K562 (cell line): ENCODE results near the gene DAPK1.

Experiments used
- CHD2 ChIP-seq: IDR thresholded peaks from 2 replicates; pipeline ENCODE4 v1.6.1; 2011; ENCODE audit warnings: low read depth, low read length
- CTCF ChIP-seq, 3 experiments: IDR thresholded peaks in 2 of 3; conservative IDR thresholded peaks in 1 of 3; 2 replicates each; pipeline ENCODE4 v1.5.1; 2011 to 2012; ENCODE audit warnings: low read length in 3 of 3, mild to moderate bottlenecking in 3 of 3, control low read depth in 2 of 3, improper control_type of control experiment in 1 of 3, inconsistent platforms in 1 of 3, low read depth in 1 of 3, mixed read lengths in 1 of 3, moderate library complexity in 1 of 3; ENCODE audit not compliant: insufficient read depth in 2 of 3
- EP400 ChIP-seq: fragments of 450-650 bp; IDR thresholded peaks from 2 replicates; pipeline ENCODE4 v1.6.1; 2017; ENCODE audit warnings: antibody characterized with exemption, mild to moderate bottlenecking, moderate library complexity
- EZH2 ChIP-seq: IDR thresholded peaks from 2 replicates; pipeline ENCODE4 v1.6.1; 2012; ENCODE audit warnings: low read depth, mild to moderate bottlenecking, inconsistent platforms, low read length, borderline replicate concordance
- KLF6 ChIP-seq: fragments of 250-450 bp; sonication (Bioruptor Pico); IDR thresholded peaks from 2 replicates; pipeline ENCODE4 v1.4.0; 2020; ENCODE audit warnings: mild to moderate bottlenecking, moderate library complexity, borderline replicate concordance
- MAX ChIP-seq: sonication (generic); formaldehyde crosslinking; IDR thresholded peaks from 2 replicates; pipeline ENCODE4 v1.9.0; 2022; ENCODE audit warnings: mild to moderate bottlenecking, missing genetic modification reagents
- POLR2AphosphoS5 ChIP-seq: IDR thresholded peaks from 2 replicates; pipeline ENCODE4 v1.6.1; 2011; ENCODE audit warnings: mild to moderate bottlenecking, low read depth, low read length, moderate library complexity; ENCODE audit not compliant: control insufficient read depth, insufficient read depth
- SMARCA4 ChIP-seq: fragments of 450-650 bp; IDR thresholded peaks from 2 replicates; pipeline ENCODE4 v1.6.1; 2016
- SNAPC5 ChIP-seq: fragments of 250-450 bp; sonication (Bioruptor Pico); IDR thresholded peaks from 2 replicates; pipeline ENCODE4 v1.8.0; 2021; ENCODE audit warnings: moderate library complexity, mild to moderate bottlenecking, inconsistent platforms
- TBL1XR1 ChIP-seq, 2 experiments: IDR thresholded peaks; 2 replicates each; pipeline ENCODE4 v1.6.1; 2012; ENCODE audit warnings: improper control_type of control experiment in 2 of 2, low read length in 2 of 2, mild to moderate bottlenecking in 1 of 2
- YBX1 ChIP-seq: fragments of 450-650 bp; IDR thresholded peaks from 2 replicates; pipeline ENCODE4 v1.7.1; 2016; ENCODE audit warnings: mild to moderate bottlenecking
- ZBTB34 ChIP-seq: fragments of 250-450 bp; sonication (Bioruptor Pico); IDR thresholded peaks from 2 replicates; pipeline ENCODE4 v1.8.0; 2021; ENCODE audit warnings: mild to moderate bottlenecking, moderate library complexity

- TF ChIP-seq CTCF (IDR thresholded peaks at IDR 0.05 in 2 of 3, conservative IDR thresholded peaks at IDR 0.05 in 1 of 3; ENCODE audit: insufficient read depth in 2 of 3, low read depth in 1 of 3, low read length in 3 of 3) (no peak), EZH2 (no peak), SNAPC5 (CRISPR knock-in tag) (no peak), EP400 (no peak), CHD2 (no peak), MAX (CRISPR knock-in tag) (no peak), YBX1 (no peak), POLR2AphosphoS5 (no peak), ZBTB34 (CRISPR knock-in tag) (no peak), SMARCA4 (no peak), TBL1XR1 (IDR thresholded peaks at IDR 0.05; ENCODE audit: low read length in 2 of 2) (no peak), KLF6 (CRISPR knock-in tag) (no peak)
Measured at GRCh38 chr9:87498811-87499360, 1.2 kb downstream of the DAPK1 start.
